ENCODE data around the gene DHCR24.
A peak's percentile ranks its signal among the peaks of the same experiment; 100 is the strongest.

DHCR24 gene

GRCh38 chr1:54826226-54826816, 60.7 kb downstream of the DHCR24 start:
- no peak for TF ChIP-seq CTCF (IDR thresholded peaks at IDR 0.05; ENCODE audit: insufficient read depth, low read depth, low read length, missing control alignments)
- H3K4me3 ChIP-seq (ENCODE audit: low read length) = no peak overlapping the region
- DNase-seq (ENCODE audit: low read depth) = no peak

- DNase-seq (ENCODE audit: low read depth) = no peak
- no peak for TF ChIP-seq CTCF (IDR thresholded peaks at IDR 0.05; ENCODE audit: insufficient read depth, low read depth, low read length, missing control alignments)
- H3K4me3 ChIP-seq (ENCODE audit: low read length) = no peak overlapping the region
Observed at GRCh38 chr1:54825696-54826095, 61.3 kb downstream of the DHCR24 start.

- no peak for TF ChIP-seq CTCF (IDR thresholded peaks at IDR 0.05; ENCODE audit: insufficient read depth, low read depth, low read length, missing control alignments)
- no peak overlapping the region for H3K4me3 ChIP-seq (ENCODE audit: low read length)
- no peak for DNase-seq (ENCODE audit: low read depth)
Observed at GRCh38 chr1:54823670-54824069, 63.3 kb downstream of the DHCR24 start.

GRCh38 chr1:54819733-54820132, 67.3 kb downstream of the DHCR24 start:
- no peak for TF ChIP-seq CTCF (IDR thresholded peaks at IDR 0.05; ENCODE audit: insufficient read depth, low read depth, low read length, missing control alignments)
- H3K4me3 ChIP-seq (ENCODE audit: low read length) = no peak overlapping the region
- DNase-seq (ENCODE audit: low read depth) = no peak

GRCh38 chr1:54819195-54819536, 67.8 kb downstream of the DHCR24 start:
- no peak for DNase-seq (ENCODE audit: low read depth)
- no peak overlapping the region for H3K4me3 ChIP-seq (ENCODE audit: low read length)
- TF ChIP-seq CTCF (IDR thresholded peaks at IDR 0.05; ENCODE audit: insufficient read depth, low read depth, low read length, missing control alignments) = no peak

- H3K4me3 ChIP-seq (ENCODE audit: low read length) = no peak overlapping the region
- peak; percentile 51 for DNase-seq (ENCODE audit: low read depth)
- no peak for TF ChIP-seq CTCF (IDR thresholded peaks at IDR 0.05; ENCODE audit: insufficient read depth, low read depth, low read length, missing control alignments)
Observed at GRCh38 chr1:54818461-54819194, 68.4 kb downstream of the DHCR24 start.

- no peak overlapping the region for H3K4me3 ChIP-seq (ENCODE audit: low read length)
- TF ChIP-seq CTCF (IDR thresholded peaks at IDR 0.05; ENCODE audit: insufficient read depth, low read depth, low read length, missing control alignments) = no peak
- no peak for DNase-seq (ENCODE audit: low read depth)
Observed at GRCh38 chr1:54816951-54817350, 70.0 kb downstream of the DHCR24 start.

Data from epithelial cell of esophagus (primary cell).